OCI-LY7 (cell line): ENCODE data around the gene EIF4H.

Experiments
- EZH2phosphoT487 ChIP-seq: fragments of 200-600 bp; sonication (generic); IDR thresholded peaks from 2 replicates; pipeline ENCODE4 v1.6.1; 2018; ENCODE audit warnings: low read depth, borderline replicate concordance, mild to moderate bottlenecking, mixed run types, antibody characterized with exemption, low read length, moderate library complexity, mixed read lengths
- TF ChIP-seq, protein P1 (sequence below): fragments of 200-600 bp; sonication (generic); conservative IDR thresholded peaks from 2 replicates; pipeline ENCODE4 v1.5.1; 2014; ENCODE audit warnings: mild to moderate bottlenecking, antibody characterized with exemption, low read length, moderate library complexity, mixed read lengths

DNA sequence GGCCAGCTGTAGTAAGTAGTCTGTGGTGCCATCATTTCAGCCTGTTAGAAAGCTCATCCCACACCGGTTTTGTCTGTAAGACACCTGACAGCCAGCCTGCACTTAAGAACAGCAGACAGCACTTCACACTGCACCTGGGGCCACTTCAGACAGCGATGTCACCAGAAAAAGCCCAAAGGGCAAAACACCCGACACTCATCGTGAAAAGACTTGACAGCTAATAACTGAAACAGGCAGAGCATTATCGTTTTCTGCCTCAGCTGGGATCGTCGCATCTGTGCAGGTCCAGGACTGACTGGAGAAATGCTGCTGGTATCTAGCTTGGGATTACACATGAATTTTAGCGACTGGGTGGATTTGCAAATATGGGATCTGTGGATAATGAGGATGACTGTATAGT lies 18.9 kb downstream of the EIF4H start:
- TF ChIP-seq EZH2phosphoT487: no peak
- TF ChIP-seq, protein P1, sequence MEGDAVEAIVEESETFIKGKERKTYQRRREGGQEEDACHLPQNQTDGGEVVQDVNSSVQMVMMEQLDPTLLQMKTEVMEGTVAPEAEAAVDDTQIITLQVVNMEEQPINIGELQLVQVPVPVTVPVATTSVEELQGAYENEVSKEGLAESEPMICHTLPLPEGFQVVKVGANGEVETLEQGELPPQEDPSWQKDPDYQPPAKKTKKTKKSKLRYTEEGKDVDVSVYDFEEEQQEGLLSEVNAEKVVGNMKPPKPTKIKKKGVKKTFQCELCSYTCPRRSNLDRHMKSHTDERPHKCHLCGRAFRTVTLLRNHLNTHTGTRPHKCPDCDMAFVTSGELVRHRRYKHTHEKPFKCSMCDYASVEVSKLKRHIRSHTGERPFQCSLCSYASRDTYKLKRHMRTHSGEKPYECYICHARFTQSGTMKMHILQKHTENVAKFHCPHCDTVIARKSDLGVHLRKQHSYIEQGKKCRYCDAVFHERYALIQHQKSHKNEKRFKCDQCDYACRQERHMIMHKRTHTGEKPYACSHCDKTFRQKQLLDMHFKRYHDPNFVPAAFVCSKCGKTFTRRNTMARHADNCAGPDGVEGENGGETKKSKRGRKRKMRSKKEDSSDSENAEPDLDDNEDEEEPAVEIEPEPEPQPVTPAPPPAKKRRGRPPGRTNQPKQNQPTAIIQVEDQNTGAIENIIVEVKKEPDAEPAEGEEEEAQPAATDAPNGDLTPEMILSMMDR: no peak
